Smooth muscle cell (in vitro differentiated cells): ENCODE measurements around the gene SLC9A3. TPM values are rescaled to one million over a fixed set of nuclear protein-coding genes. Genes with fewer than 3 reads are reported as not detected.

Experiments
- DNase-seq: peaks from one replicate; lab custom pipeline; 2025; ENCODE audit not compliant: unreplicated experiment; lab: John Stamatoyannopoulos, UW
- H2AFZ ChIP-seq: fragments of 200-600 bp; sonication (generic); 2 replicates; pipeline ENCODE4 v1.6.0; 2016; ENCODE audit warnings: antibody characterized with exemption, low read depth, mild to moderate bottlenecking
- H3F3A ChIP-seq: fragments of 200-600 bp; sonication (generic); 2 replicates; pipeline ENCODE4 v1.6.0; 2017; ENCODE audit warnings: antibody characterized with exemption, low read depth
- H3K27ac ChIP-seq: fragments of 200-600 bp; sonication (generic); 2 replicates; pipeline ENCODE4 v1.5.1; 2016; ENCODE audit warnings: low read depth, mild to moderate bottlenecking
- H3K27me3 ChIP-seq: fragments of 200-600 bp; sonication (generic); 2 replicates; pipeline ENCODE4 v1.6.1; 2016; ENCODE audit warnings: low read depth, mild to moderate bottlenecking
- H3K36me3 ChIP-seq: fragments of 200-600 bp; sonication (generic); 2 replicates; pipeline ENCODE4 v1.5.1; 2016; ENCODE audit warnings: low read depth
- H3K4me1 ChIP-seq: fragments of 200-600 bp; sonication (generic); 2 replicates; pipeline ENCODE4 v1.5.1; 2016; ENCODE audit warnings: low read depth
- H3K4me2 ChIP-seq: fragments of 200-600 bp; sonication (generic); 2 replicates; pipeline ENCODE4 v1.6.0; 2016; ENCODE audit warnings: mild to moderate bottlenecking
- H3K4me3 ChIP-seq: fragments of 200-600 bp; sonication (generic); 2 replicates; pipeline ENCODE4 v1.5.1; 2016; ENCODE audit warnings: mild to moderate bottlenecking
- H3K79me2 ChIP-seq: fragments of 200-600 bp; sonication (generic); 2 replicates; pipeline ENCODE4 v1.6.0; 2016; ENCODE audit warnings: low read depth, mild to moderate bottlenecking
- H3K9ac ChIP-seq: fragments of 200-600 bp; sonication (generic); 2 replicates; pipeline ENCODE4 v1.6.0; 2016; ENCODE audit warnings: low read depth
- H3K9me3 ChIP-seq: fragments of 200-600 bp; sonication (generic); replicated peaks from 2 replicates; pipeline ENCODE4 v1.5.1; 2016; ENCODE audit warnings: low read depth
- H4K20me1 ChIP-seq: fragments of 200-600 bp; sonication (generic); 2 replicates; pipeline ENCODE4 v1.6.0; 2016; ENCODE audit warnings: low read depth
- CTCF ChIP-seq: fragments of 200-600 bp; sonication (generic); IDR thresholded peaks from 2 replicates; pipeline ENCODE4 v1.5.1; 2017; ENCODE audit warnings: borderline replicate concordance, mild to moderate bottlenecking, antibody characterized with exemption; ENCODE audit not compliant: insufficient read depth, poor library complexity, severe bottlenecking
- WGBS: methylation state at CpG from one replicate; pipeline ENCODE4 v1.1.7; 2016; ENCODE audit warnings: low lambda C conversion rate; 5-methylcytosine and 5-hydroxymethylcytosine counted together
- polyA plus RNA-seq: library from polyadenylated mRNA; unstranded; fragments of >200 nt; fragmentation: Nextera tagmentation; extraction: Ambion mirVana; gene quantifications from 2 replicates; pipeline ENCODE4 v1.2.1, GENCODE V29; 2016
- total RNA-seq: library from RNA; depleted of rRNA; stranded (reverse); fragments of >200 nt; gene quantifications from 2 replicates; pipeline ENCODE4 v1.2.3, GENCODE V29; 2014

SLC9A3 gene
- total and polyA plus RNA-seq, 2 experiments from 2014 or later: 1.1 to 1.8 TPM

GRCh38 chr5:482021-482420 lies 42.2 kb downstream of the SLC9A3 start:
- H3K4me1 ChIP-seq: no peaks in the 10 kb centered on the region
- H4K20me1 ChIP-seq: no peaks in the 10 kb centered on the region
- no peak overlapping the region for H3K4me2 ChIP-seq
- H3K27ac ChIP-seq: no peak overlapping the region
- no peaks in the 10 kb centered on the region for H3F3A ChIP-seq
- no peaks in the 10 kb centered on the region for H3K36me3 ChIP-seq
- H3K9ac ChIP-seq: no peak overlapping the region
- no peak for DNase-seq
- no peaks in the 10 kb centered on the region for H3K9me3 ChIP-seq
- no peak for TF ChIP-seq CTCF
- H3K27me3 ChIP-seq: no peaks in the 10 kb centered on the region
- no peak overlapping the region for H3K4me3 ChIP-seq
- H2AFZ ChIP-seq: no peak overlapping the region
- no peaks in the 10 kb centered on the region for H3K79me2 ChIP-seq
- 94% methylated on average over 13 of the region's 24 CpGs for WGBS

GRCh38 chr5:481347-481746 lies 42.9 kb downstream of the SLC9A3 start:
- H3K4me1 ChIP-seq: no peaks in the 10 kb centered on the region
- no peaks in the 10 kb centered on the region for H3K9me3 ChIP-seq
- no peak for DNase-seq
- no peak overlapping the region for H2AFZ ChIP-seq
- WGBS: 95% methylated on average over 20 of the region's 23 CpGs
- no peak overlapping the region for H3K4me2 ChIP-seq
- H3K27ac ChIP-seq: no peak overlapping the region
- no peaks in the 10 kb centered on the region for H3K27me3 ChIP-seq
- no peaks in the 10 kb centered on the region for H3K79me2 ChIP-seq
- no peaks in the 10 kb centered on the region for H3F3A ChIP-seq
- no peak for TF ChIP-seq CTCF
- no peak overlapping the region for H3K4me3 ChIP-seq
- H3K9ac ChIP-seq: no peak overlapping the region
- H3K36me3 ChIP-seq: no peaks in the 10 kb centered on the region
- H4K20me1 ChIP-seq: peaks cover 5% of the 10 kb centered on the region

- Histone ChIP-seq H3K27ac (no peak overlapping the region), H2AFZ (no peak overlapping the region), H3K4me1 (peaks cover 4% of the 10 kb centered on the region), H3K79me2 (no peaks in the 10 kb centered on the region), H3K27me3 (peaks cover 10% of the 10 kb centered on the region), H3K4me3 (no peak overlapping the region), H4K20me1 (peaks cover 22% of the 10 kb centered on the region), H3K9me3 (no peaks in the 10 kb centered on the region), H3F3A (no peaks in the 10 kb centered on the region), H3K9ac (no peak overlapping the region), H3K4me2 (no peak overlapping the region), H3K36me3 (no peaks in the 10 kb centered on the region)
- DNase-seq: no peak
- 89% methylated on average over 34 of the region's 34 CpGs for WGBS
- no peak for TF ChIP-seq CTCF
Measured at GRCh38 chr5:479566-480319, 44.5 kb downstream of the SLC9A3 start.
